Natural killer cell (primary cell): ENCODE measurements around the gene FBLN1. TPM values are rescaled to one million over a fixed set of nuclear protein-coding genes. Genes with fewer than 3 reads are reported as not detected.

Source experiments
- ATAC-seq, 3 donors: fragments of 150-1000 bp in 2 of 3; fragments of 200-7000 bp in 1 of 3; cut with Tn5 transposase; 1 replicate in 1 of 3; 2 replicates in 2 of 3; pipeline ENCODE4 v1.10.0; 2021; ENCODE audit warnings: mild to moderate bottlenecking in 2 of 3, moderate library complexity in 2 of 3
- DNase-seq, 2 donors: peaks; one replicate each; pipeline versions ENCODE4 v3.0.0 to v3.0.0-alpha.2; 2013 to 2021; ENCODE audit warnings: mixed read lengths in 1 of 2
- H3K27ac ChIP-seq: one replicate; pipeline ENCODE4 v1.5.1; 2013; ENCODE audit warnings: mild to moderate bottlenecking, low read length
- H3K27me3 ChIP-seq: one replicate; pipeline ENCODE4 v1.6.1; 2013; ENCODE audit warnings: low read length; ENCODE audit not compliant: control insufficient read depth, insufficient read depth
- H3K36me3 ChIP-seq: one replicate; pipeline ENCODE4 v1.6.1; 2013; ENCODE audit warnings: low read length; ENCODE audit not compliant: control insufficient read depth, insufficient read depth
- H3K4me1 ChIP-seq: one replicate; pipeline ENCODE4 v1.6.1; 2013; ENCODE audit warnings: low read length; ENCODE audit not compliant: control insufficient read depth, insufficient read depth
- H3K4me3 ChIP-seq: one replicate; pipeline ENCODE4 v1.5.1; 2013; ENCODE audit warnings: low read length
- H3K9me3 ChIP-seq: one replicate; pipeline ENCODE4 v1.6.1; 2013; ENCODE audit warnings: low read length; ENCODE audit not compliant: control insufficient read depth, insufficient read depth
- H3K27ac Mint-ChIP-seq, 2 donors: one replicate each; pipeline ENCODE4 v1.8.0; 2022; ENCODE audit warnings: mild to moderate bottlenecking in 2 of 2, mixed read lengths in 2 of 2, moderate library complexity in 1 of 2
- H3K27me3 Mint-ChIP-seq, 2 donors: one replicate each; pipeline ENCODE4 v1.8.0; 2022; ENCODE audit warnings: low read depth in 2 of 2, mixed read lengths in 2 of 2
- H3K36me3 Mint-ChIP-seq: one replicate; pipeline ENCODE4 v1.8.0; 2022; ENCODE audit warnings: mixed read lengths
- H3K4me1 Mint-ChIP-seq, 2 donors: one replicate each; pipeline ENCODE4 v1.8.0; 2022; ENCODE audit warnings: mixed read lengths in 2 of 2
- H3K4me3 Mint-ChIP-seq: one replicate; pipeline ENCODE4 v1.8.0; 2022; ENCODE audit warnings: mild to moderate bottlenecking, moderate library complexity, mixed read lengths
- H3K9me3 Mint-ChIP-seq, 2 donors: one replicate each; pipeline ENCODE4 v1.8.0; 2022; ENCODE audit warnings: mixed read lengths in 2 of 2
- WGBS: methylation state at CpG from one replicate; pipeline ENCODE4 v1.1.7; 2013; ENCODE audit warnings: missing lambda C conversion rate; ENCODE audit not compliant: insufficient coverage; 5-methylcytosine and 5-hydroxymethylcytosine counted together
- intact Hi-C: fragments of 100-400 bp; cut with micrococcal nuclease; formaldehyde crosslinking; loops from one replicate; pipeline ENCODE4 v1.14.2; 2022
- total RNA-seq, 4 donors: library from RNA; stranded (reverse); fragments of 120-200 nt in 1 of 4; gene quantifications; one replicate each; pipeline versions ENCODE4 v1.2.3 to v1.2.4, GENCODE V29; 2013 to 2022
- TF ChIP-seq, protein P1 (sequence below): fragments of 200-600 bp; IDR thresholded peaks from one replicate; pipeline ENCODE4 v1.8.0; 2022; ENCODE audit warnings: antibody characterized with exemption

FBLN1 gene
- total RNA-seq, 3 donors from 2014 or later (not counting 1 experiment from before 2014, with no cell fraction given) = 0.58 TPM; not detected in 2

GRCh38 chr22:45543243-45543642 is 40.6 kb downstream of the FBLN1 start:
- peaks cover 3% of the 10 kb centered on the region for H3K4me1 ChIP-seq
- H3K27me3 ChIP-seq = no peaks in the 10 kb centered on the region
- Mint-ChIP-seq H3K36me3 (no peaks in the 10 kb centered on the region), H3K9me3 (no peaks in the 10 kb centered on the region), H3K27me3 (peaks cover 10% of the 10 kb centered on the region in 2 donors), H3K4me3 (no peak overlapping the region), H3K27ac (no peak overlapping the region), H3K4me1 (no peaks in the 10 kb centered on the region)
- WGBS = 93% methylated on average over 11 of the region's 13 CpGs
- intact Hi-C loops = no loop called here
- H3K4me3 ChIP-seq = no peak overlapping the region
- TF ChIP-seq, protein P1, sequence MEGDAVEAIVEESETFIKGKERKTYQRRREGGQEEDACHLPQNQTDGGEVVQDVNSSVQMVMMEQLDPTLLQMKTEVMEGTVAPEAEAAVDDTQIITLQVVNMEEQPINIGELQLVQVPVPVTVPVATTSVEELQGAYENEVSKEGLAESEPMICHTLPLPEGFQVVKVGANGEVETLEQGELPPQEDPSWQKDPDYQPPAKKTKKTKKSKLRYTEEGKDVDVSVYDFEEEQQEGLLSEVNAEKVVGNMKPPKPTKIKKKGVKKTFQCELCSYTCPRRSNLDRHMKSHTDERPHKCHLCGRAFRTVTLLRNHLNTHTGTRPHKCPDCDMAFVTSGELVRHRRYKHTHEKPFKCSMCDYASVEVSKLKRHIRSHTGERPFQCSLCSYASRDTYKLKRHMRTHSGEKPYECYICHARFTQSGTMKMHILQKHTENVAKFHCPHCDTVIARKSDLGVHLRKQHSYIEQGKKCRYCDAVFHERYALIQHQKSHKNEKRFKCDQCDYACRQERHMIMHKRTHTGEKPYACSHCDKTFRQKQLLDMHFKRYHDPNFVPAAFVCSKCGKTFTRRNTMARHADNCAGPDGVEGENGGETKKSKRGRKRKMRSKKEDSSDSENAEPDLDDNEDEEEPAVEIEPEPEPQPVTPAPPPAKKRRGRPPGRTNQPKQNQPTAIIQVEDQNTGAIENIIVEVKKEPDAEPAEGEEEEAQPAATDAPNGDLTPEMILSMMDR = no peak
- no peak for DNase-seq
- H3K36me3 ChIP-seq = no peaks in the 10 kb centered on the region
- H3K9me3 ChIP-seq = no peaks in the 10 kb centered on the region
- ATAC-seq = no peak
- H3K27ac ChIP-seq = no peak overlapping the region

DNA sequence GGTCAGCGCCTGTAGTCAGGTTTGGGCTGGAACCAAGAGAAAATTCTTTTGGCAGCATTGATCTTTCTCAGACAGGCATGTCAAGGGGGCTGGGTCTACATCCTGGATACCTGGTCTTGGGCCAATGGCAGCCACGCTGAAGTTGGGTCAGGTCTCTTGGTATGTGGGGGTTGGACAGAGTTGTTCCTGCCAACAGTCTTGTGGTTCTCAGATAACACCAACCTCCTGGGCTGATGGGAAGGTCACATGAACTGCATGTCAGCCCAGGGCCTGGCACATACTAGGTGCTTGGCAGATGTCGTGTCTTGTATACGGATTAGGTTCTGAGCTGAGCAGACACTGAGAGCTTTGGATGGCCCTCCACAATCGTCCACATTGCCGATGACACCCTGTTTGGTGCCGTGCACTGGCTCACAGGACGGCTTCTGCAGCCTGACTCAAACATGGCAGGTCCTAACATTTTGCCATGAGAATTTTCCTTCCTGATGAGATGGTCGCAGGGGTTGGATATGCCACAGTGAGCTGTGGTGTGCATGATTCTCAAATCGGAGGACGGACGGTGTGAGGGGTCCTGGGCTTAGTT is 42.0 kb downstream of the FBLN1 start:
- no peak for ATAC-seq
- H3K27ac ChIP-seq = no peak overlapping the region
- H3K4me1 Mint-ChIP-seq = no peaks in the 10 kb centered on the region
- H3K27me3 ChIP-seq = no peaks in the 10 kb centered on the region
- TF ChIP-seq, protein P1 = no peak
- intact Hi-C loops = no loop called here
- H3K27ac Mint-ChIP-seq = no peak overlapping the region
- H3K4me1 ChIP-seq = peaks cover 3% of the 10 kb centered on the region
- peaks cover 6 to 8% of the 10 kb centered on the region in 2 donors for H3K27me3 Mint-ChIP-seq
- DNase-seq = no peak
- no peaks in the 10 kb centered on the region for H3K36me3 ChIP-seq
- no peaks in the 10 kb centered on the region for H3K36me3 Mint-ChIP-seq
- no peak overlapping the region for H3K4me3 ChIP-seq
- 89% methylated on average over 12 of the region's 12 CpGs for WGBS
- no peak overlapping the region for H3K4me3 Mint-ChIP-seq
- no peaks in the 10 kb centered on the region for H3K9me3 ChIP-seq
- H3K9me3 Mint-ChIP-seq = no peaks in the 10 kb centered on the region

DNA sequence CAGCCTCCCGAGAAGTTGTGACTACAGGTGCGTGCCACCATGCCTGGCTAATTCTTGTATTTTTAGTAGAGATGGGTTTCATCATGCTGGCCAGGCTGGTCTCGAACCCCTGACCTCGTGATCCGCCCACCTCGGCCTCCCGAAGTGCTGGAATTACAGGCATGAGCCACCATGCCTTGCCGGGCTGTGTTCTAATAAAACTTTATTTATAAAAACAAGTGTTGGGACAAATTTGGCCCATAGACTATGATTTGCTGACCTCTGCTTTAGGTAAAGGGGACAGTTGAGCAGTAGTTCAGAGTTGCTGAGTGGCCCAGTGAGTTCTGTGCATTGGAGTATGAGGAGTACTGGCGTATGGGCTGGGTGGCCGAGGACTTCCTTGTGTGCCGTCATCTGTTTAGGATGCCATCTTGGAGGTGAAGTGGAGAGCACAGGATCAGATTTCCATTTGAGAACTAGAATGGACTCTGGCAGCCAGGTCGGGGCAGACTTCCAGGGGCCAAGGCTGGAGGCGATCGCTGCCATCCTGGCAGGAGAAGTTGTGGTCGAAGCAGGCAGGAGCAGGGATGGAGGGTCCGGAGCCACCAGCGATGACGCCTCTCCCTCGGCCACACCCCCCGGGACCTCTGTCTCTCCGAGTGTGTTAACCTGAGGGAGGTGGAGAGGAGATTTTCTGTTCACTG is 43.8 kb downstream of the FBLN1 start:
- no peaks in the 10 kb centered on the region for H3K4me1 Mint-ChIP-seq
- intact Hi-C loops = no loop called here
- H3K36me3 Mint-ChIP-seq = no peaks in the 10 kb centered on the region
- H3K27ac Mint-ChIP-seq = no peak overlapping the region
- no peak overlapping the region for H3K4me3 Mint-ChIP-seq
- Histone ChIP-seq H3K36me3 (no peaks in the 10 kb centered on the region), H3K27ac (no peak overlapping the region), H3K27me3 (no peaks in the 10 kb centered on the region), H3K4me1 (peaks cover 3% of the 10 kb centered on the region), H3K4me3 (no peak overlapping the region), H3K9me3 (no peaks in the 10 kb centered on the region)
- 87% methylated on average over 21 of the region's 21 CpGs for WGBS
- H3K9me3 Mint-ChIP-seq = no peaks in the 10 kb centered on the region
- TF ChIP-seq, protein P1 = no peak
- no peak for ATAC-seq
- no peak for DNase-seq
- peaks cover 0 to 2% of the 10 kb centered on the region in 2 donors for H3K27me3 Mint-ChIP-seq

- Histone ChIP-seq H3K27ac (no peak overlapping the region), H3K9me3 (no peaks in the 10 kb centered on the region), H3K4me3 (no peak overlapping the region), H3K4me1 (peaks cover 3% of the 10 kb centered on the region), H3K27me3 (no peaks in the 10 kb centered on the region), H3K36me3 (no peaks in the 10 kb centered on the region)
- Mint-ChIP-seq H3K27ac (no peak overlapping the region), H3K9me3 (no peaks in the 10 kb centered on the region), H3K36me3 (no peaks in the 10 kb centered on the region), H3K4me3 (no peak overlapping the region), H3K4me1 (no peaks in the 10 kb centered on the region), H3K27me3 (no peaks in the 10 kb centered on the region)
- DNase-seq (no peak), ATAC-seq (no peak)
- intact Hi-C loops = no loop called here
- 92% methylated on average over 11 of the region's 11 CpGs for WGBS
- TF ChIP-seq, protein P1 = no peak
Observed at GRCh38 chr22:45547016-45547345, 44.3 kb downstream of the FBLN1 start.
